ENCODE data around the gene GPSM1.
"Not testable (repeated sequence)": the region's sequence is repeated elsewhere in the genome, so short reads cannot be mapped to it uniquely, and the experiment has no call there.

GPSM1 gene

DNA sequence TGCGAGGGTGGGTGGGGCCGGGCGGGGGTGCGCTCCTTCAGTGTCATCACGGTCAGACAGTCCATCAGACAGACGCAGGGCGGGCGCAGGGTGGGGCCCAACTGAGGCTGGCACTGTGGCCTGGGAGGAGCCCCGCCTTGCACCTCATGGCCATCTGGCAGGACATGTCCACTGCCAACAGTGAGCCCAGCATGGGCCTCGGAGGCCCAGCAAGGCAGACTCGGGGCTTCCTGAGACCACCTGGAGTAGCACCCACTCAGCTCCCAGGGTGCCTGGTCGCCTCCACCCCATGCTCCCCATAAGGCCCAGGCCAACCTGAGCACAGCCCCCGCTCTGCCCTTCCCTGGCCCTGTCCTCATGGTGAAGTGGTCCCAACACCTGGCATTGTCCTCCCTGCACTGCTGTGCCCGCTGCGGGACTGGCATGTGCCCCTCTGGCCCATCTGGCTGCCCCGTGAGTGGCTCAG lies 8.5 kb upstream of the GPSM1 start:
- no peak for DNase-seq

GRCh38 chr9:136319244-136319643 lies 8.1 kb upstream of the GPSM1 start:
- DNase-seq: not testable (repeated sequence)

DNA sequence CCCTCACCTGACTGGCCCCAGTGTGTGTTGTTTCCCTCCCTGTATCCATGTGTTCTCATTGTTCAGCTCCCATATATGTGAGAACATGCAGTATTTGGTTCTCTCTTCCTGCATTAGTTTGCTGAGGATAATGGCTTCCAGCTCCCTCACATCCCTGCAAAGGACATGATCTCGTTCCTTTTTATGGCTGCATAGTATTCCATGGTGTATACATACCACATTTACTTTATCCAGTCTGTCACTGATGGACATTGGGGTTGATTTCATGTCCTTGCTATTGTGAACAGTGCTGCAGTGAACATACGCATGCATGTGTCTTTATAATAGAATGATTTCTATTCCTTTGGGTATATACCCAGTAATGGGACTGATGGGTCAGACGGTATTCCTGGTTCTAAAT lies 7.4 kb upstream of the GPSM1 start:
- DNase-seq: not testable (repeated sequence)

DNA sequence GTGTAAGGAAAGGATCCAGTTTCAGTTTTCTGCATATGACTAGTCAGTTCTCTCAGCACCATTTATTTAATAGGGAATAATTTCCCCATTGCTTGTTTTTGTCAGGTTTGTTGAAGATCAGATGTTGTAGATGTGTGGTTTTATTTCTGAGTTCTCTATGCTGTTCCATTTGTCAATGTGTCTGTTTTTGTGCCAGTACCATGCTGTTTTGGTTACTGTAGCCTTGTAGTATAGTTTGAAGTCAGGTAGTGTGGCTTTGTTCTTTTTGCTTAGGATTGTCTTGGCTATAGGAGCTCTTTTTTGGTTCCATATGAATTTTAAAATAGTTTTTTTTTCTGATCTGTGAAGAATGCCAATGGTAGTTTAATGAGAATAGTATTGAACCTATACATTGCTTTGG lies 6.4 kb upstream of the GPSM1 start:
- DNase-seq: not testable (repeated sequence)

DNA sequence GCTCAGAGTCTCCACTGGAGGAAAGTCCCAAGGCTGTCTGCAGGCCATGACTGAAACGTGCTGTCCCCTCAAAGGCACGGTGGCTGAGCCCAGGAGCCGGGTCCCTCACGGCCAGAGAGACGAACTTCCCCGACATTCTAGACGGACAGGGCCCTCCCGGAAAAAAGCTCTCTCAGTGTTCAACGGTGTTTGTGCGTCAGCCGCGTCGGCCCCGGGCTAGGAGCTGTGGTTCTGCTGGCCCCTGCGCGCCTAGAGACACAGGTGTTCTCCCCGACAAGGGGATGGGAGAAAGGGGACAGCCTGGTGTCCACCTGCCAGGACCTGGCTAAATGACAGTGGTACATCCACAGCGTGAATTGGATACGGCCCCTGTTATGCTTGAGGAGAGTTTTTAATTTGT lies 5.8 kb upstream of the GPSM1 start:
- no peak for DNase-seq

- DNase-seq: no peak
Observed at GRCh38 chr9:136322756-136323330, 4.5 kb upstream of the GPSM1 start.

DNA sequence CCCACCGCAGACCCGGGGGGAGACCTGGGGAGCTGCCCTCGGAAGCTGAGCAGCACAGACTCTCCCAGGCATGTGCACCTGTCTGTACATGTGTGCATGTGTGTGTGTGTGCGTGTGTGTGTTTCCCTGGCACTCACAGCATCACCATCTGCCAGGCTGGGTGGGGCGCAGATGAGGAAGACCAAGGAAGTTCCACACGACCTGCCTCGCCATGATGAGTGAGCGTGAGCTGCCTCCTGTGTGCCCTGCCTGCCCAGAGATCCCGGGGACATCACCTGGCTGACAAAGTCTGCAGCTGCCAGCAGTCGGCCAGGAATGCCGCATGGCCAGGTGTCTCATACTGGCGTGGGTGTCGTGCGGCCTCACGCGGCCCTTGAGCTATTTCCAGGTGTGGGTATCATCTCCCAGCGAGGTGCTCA lies 4.0 kb upstream of the GPSM1 start:
- DNase-seq: no peak

DNA sequence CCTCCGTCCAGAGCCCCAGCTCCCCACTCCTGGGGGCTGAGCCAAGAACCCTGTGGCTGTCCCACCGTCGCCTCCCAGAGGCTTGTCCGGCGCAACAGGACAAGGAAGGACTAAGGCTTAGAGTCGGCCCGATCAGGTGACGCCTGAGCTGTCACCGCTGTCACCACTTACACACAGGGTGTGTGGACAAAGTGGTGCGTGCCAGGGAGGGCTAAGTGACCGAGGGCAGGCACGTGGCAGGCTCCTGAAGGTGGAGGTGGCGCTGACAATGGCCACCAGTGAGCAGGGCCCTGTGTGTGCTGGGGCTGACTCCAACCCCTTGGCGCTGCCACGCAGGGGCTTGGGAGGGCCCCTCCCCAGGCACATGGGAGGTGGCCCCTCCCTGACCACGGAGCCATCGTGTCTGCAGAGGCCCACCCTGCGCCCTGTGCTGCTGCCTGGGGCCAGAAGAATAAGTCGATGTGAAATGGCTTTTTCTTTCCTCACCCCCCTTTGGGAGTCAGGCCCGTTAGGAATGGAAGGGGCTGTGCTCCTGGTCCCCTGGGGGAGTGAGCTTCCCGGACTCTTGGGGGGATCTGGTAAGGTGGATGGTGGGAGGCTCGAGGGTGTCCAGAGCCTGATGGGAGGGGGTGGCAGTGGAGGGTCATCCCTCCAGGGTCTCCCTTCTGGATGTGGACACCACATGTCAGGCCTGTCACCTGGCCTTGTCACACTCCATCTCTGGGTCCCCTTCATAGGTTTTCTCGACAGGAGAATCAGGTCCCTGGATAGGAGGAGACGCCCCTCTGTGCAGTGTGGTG lies 2.6 kb upstream of the GPSM1 start:
- DNase-seq: no peak

DNA sequence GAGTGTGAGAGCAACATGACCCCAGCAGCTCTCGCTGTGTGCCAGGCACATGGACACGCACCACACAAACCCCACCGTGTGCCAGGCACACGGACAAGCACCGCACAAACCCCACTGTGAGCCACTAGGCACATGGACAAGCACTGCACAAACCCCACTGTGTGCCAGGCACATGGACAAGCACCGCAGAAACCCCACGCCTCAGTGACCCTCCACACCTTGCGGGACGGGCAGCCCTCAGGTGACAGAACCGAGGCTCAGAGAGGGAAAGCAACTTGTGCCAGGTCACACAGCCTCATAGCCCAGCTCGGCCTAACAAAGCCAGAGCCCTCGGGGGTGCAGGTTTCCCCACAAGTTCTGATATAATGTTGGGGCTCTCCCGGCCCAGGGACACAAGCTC lies 2.0 kb upstream of the GPSM1 start:
- DNase-seq: no peak

DNA sequence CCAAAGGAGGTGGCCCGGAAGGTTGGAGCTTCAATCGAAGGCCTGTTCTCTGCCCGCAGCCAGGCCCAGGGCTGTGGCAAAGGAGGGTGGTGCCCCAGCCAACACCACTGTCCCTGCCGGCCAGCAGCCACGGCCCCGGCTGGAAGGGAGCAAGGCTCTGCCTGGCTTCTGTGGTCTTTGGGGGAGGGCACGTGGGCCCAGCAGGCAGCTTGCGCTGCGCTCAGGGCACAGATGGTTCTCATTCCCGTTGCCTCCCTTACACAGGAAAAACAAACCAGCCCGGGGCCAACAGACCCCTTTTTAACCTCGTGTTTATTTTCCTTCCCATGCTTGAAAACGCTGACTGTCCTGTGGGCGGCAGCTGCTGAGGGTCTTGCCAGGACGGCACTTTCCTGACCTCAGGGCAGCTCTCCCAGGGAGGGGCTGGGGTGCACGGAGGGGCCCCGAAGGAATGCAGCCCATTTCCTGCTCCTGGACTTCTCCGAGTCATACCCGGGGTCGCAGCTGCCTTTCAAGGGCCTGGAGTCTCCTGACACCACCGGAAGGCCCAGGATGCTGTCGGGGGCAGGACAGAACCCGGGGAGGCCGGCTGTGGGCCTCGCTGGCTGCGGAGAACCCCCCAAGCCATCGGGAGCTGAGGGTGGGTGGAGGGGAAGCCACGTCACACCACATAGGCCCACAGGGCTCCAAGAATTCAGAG lies 1.1 kb upstream of the GPSM1 start:
- DNase-seq: no peak

DNA sequence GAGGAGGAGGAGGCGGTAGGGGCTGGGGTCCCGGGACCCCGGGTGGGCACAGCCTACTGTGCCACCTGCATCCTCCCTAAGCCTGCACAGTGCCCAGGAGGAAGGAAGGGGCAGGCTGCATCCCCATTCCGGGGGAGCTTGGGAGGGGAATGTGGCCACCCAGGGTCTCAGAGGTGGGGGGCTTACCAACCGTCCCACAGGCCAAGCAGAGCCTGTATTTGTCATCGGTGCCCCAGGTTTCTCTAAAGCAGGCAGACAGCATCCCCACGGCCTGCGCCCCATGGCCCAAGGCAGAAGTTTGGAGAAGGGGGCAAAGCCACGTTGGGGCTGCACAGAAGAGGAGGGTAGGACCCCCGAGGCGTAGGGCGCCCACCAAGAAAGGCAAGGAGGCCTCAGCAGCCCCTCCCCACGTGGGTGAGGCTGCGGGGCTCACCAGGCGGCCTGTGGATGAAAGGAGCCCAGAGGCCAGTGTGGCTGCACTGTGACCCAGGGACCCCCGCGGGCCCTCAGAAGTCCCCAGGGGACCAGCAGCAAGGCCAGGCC lies 507 bp upstream of the GPSM1 start:
- no peak for DNase-seq

DNA sequence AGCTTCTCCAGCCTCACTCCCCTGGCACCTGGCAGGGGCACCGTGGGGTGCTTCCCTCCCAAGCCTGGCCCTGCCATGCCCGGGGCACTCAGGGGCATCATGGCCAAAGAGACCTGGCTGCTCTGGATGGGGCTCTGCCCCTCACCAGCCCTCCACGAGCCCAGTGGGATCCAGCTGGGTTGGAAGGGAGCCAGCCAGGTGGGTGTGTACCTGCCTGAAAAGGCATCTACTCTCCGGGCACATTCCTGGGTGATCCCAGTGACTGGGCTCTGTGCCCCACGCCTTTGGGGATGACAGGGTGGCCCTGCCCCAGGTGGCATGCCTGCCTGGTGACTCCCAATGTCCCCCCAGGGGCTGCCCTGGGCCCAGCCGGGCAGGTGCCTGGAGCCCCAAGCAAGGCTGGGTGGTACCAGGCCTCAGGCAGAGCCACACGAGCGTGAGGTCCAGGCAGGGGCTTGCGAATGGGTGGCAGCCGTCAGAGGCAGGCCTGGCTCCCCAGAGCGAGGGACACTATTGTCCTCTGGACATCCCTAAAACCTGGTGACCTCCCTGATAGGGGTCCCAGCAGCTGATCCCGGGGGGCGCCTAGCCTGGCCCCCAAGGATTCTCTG lies 777 bp downstream of the GPSM1 start:
- no peak for DNase-seq

- DNase-seq: no peak
Observed at GRCh38 chr9:136328622-136329041, 1.3 kb downstream of the GPSM1 start.

DNA sequence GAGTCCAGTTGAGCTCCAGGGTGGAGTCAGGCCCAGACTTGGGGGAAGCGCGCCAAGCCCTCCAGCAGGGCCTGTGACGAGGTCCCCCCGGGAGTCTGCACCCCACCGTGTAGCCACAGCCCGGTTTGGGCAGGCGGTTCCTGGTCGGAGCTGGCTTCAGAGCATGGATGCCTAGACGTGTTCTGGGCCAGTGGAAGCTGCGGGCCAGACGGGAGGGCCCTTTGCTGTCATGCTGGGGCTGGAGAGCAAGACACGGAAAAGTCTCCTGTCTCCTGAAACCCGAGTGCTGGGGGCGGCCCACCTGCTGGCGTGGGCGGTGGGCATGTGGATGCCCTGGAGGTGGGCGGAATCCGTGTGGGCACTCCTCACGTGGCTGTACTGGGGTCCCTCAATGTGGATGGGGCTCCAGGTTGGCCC lies 1.9 kb downstream of the GPSM1 start:
- no peak for DNase-seq

GRCh38 chr9:136329636-136330405 lies 2.5 kb downstream of the GPSM1 start:
- no peak for DNase-seq

- DNase-seq: no peak
Observed at GRCh38 chr9:136330406-136330990, 3.2 kb downstream of the GPSM1 start.

GRCh38 chr9:136331030-136331429 lies 3.7 kb downstream of the GPSM1 start:
- no peak for DNase-seq

DNA sequence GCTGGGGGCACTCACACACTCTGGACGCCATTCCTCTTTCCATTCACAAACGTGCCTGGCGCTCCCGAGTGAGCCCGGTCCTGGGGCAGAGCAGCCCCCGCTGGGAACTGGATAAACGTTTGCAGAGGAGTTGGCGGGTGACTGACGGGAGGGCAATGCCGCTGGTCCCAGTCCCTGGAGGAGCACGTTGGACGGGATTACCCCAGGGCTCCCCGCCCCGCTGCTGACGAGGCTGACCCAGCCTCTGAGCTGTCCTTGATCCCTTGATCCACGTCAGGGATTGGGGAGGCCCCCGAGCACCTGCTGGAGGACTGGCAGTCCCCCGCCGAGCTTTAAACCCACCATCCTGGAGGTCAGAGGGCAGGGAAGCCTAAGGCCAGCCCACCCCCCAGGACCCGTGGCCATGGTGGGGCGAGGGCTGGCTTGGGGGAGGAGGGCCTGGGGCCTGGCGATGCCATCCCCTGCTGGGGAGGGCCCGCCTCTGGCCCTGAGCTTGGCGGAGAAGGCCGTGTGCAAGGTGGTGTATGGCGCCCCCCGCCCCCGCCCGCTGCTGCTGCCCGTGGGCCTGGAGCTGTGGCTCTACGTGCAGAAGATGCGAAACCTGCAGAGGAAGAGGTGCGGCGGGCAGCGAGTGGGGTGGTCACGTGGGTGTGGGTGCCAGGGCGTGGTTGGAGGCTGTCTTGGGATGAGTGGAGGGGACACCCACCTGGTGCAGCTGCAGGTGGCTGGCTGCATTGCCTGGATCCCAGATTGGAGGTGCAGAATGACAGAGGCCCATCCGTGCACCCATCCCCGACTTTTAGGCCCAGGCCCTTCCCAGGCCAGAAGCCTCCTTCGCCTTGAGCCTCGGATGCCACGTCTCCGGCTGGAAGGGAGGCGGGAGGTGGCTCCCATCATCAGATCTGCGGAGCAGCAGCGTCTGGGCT lies 4.5 kb downstream of the GPSM1 start:
- no peak for DNase-seq

DNA sequence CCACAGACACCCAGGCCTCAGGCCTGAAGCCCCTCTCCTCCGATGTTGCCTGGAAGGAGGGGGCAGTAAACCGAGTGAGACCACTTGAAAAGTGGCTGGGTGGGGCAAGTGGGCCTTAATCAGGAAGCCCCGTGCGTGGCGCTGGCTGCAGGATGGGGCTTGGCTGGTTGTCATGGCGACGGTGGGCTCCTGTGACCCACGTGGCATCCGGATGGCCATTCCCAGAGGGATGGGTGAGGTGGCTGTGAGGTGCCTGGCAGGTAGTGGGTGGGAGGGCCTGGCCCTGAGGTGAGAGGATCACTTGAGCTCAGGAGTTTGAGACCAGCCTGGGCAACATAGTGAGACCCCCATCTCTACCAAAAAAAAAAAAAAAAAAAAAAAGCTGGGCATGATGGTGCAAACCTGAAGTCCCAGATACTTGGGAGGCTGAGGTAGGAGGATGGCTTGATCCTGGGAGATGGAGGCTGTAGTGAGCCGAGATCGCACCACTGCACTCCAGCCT lies 5.2 kb downstream of the GPSM1 start:
- no peak for DNase-seq

GRCh38 chr9:136333045-136333444 lies 5.7 kb downstream of the GPSM1 start:
- DNase-seq: no peak

DNA sequence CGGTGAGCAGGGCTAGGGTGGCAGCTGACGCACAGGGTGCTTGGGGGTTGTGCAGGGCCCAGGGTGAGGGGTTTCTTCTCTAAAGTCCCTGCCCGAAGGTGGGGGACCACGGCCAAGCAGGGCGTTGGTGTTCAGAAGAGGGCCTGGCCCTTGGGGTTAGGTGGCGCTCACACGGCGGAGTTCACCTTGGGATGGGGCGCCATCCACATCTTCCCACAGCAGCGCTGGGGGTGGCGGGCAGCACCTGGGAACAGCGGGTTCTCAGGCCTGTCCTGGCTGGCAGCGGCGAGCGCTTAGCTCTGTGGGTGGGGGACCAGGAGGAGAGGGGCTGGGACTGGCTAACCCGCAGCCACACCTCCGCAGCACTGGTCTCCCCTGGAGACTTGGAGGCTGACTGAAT lies 6.1 kb downstream of the GPSM1 start:
- no peak for DNase-seq
